GM18867 (cell line): ENCODE data around the gene SKAP1.
"Not testable (repeated sequence)": the region's sequence is repeated elsewhere in the genome, so short reads cannot be mapped to it uniquely, and the experiment has no call there.

Experiments used
- ATAC-seq: cut with Tn5 transposase; IDR thresholded peaks from one replicate; pipeline ENCODE4 v1.9.1; 2021; ENCODE audit warnings: mild to moderate bottlenecking, moderate library complexity; ENCODE audit not compliant: unreplicated experiment

The SKAP1 gene

DNA sequence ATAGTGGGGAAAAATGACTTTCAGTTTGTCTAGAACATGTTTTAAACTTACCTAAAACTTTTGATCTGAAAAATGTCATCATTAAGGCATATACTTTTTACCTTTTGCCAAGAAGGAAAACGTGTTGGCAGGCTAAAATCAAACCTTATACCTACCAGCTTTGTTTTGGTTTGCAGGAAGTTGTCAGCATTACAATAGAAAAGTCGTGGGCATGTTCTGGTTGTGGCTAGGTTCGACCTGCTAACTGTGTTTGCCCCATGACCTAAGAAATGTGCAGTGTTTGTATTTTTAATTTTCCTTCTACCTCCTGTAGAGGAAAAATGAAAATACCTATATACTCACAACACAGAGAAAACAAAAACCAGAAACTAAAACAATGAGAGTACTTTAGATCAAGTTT lies 13.0 kb downstream of the SKAP1 start:
- no peak for ATAC-seq

GRCh38 chr17:48413613-48414405 lies 16.2 kb downstream of the SKAP1 start:
- no peak for ATAC-seq

- no peak for ATAC-seq
Observed at GRCh38 chr17:48412841-48413240, 17.2 kb downstream of the SKAP1 start.

DNA sequence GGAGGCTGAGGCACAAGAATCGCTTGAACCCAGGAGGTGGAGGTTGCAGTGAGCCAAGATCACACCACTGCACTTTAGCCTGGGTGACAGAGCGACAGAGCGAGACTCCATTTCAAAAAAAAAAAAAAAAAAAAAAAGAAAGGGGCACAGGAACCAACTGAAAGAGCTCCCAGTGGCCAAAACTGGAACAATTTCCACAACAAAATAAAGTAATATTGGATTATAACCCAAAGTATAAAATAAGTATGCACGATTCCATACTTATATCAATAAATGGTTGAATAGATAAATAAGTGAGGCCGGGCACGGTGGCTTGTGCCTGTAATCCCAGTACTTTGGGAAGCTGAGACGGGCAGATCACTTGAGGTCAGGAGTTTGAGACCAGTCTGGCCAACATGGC lies 19.2 kb downstream of the SKAP1 start:
- ATAC-seq, result not testable (repeated sequence)

DNA sequence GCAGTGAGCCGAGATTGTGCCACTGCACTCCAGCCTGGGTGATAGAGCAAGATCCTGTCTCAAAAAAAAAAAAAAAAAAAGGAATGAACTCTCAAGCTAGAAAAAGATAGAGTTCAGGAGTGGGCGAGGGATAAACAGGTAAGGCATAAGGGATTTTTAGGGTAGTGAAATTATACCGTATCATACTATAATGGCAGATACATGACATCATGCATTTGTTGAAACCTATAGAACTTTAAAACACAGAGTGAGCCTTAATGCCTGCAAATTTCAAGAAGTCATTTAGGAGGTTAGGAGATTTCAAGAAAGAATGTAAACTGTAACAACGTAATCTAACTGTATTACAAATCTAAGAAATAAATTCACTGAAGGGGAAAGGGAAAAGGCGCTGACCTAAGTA lies 20.4 kb downstream of the SKAP1 start:
- ATAC-seq, result no peak

DNA sequence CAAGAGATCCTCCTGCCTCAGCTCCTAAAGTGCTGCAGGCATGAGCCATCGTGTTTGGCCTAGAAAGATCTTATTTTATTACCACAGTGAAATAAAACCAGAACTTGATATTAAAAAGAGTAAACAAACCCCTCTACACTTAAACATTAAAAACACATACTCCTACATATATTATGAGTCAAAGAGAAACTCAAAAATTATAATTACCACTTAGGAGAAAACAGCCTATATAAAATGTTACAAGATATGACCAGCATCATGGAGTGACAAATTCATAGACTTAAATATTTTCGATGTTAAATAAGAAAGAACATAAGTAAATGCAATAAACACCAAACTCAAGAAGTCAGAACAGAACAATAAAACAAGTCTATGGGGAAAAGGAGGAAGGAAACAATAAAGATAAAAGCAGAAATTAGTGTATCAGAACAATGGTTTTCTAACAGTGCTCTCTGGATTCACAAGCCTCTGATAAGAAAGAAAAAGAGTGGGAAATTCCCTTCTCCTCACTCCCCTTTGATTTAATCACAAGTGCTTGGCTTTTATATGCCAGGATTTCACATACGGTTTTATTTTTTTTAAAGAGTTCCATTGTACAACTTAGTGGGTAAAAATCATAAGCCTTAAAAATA lies 23.0 kb downstream of the SKAP1 start:
- ATAC-seq, result no peak

GRCh38 chr17:48394821-48395220 lies 35.2 kb downstream of the SKAP1 start:
- ATAC-seq, result no peak

DNA sequence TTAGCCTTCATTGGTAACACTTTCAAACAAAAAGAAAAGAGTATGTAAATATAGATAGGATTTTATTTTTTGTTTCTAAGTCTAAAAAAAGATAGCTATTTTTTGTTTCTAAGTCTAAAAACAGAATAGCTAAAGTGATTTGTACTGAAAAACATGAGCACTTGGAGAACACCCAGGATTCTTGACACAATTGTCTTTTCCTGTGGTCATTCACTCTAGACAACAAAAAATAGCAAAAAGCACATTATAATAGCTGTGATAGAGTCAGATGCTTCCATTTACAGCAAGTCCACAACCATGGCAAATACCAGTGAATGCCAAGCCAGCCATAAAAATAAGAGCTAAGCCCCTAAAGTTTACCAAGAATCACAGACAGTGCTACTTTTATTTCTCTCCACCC lies 36.7 kb downstream of the SKAP1 start:
- ATAC-seq, result no peak

- no peak for ATAC-seq
Observed at GRCh38 chr17:48392857-48393256, 37.2 kb downstream of the SKAP1 start.

GRCh38 chr17:48391444-48391843 lies 38.6 kb downstream of the SKAP1 start:
- no peak for ATAC-seq

DNA sequence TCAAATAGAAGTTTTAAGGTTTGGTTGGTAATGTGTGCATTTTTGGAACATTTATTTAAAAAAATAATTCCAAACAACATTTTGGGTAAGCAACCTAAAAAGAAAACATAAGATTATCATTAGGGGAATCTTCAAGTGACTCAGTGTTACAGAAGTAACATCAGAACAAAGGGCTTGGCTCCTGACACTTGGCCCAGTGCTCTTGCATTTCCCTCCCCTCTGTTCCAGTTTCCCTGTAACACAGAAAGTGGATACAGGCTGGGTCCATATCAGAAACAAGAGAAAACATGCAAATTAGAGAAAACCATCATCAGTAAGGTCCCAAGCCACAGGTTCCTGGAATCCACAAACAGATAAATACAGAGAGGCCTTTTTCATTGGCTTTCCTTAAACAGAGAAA lies 40.1 kb downstream of the SKAP1 start:
- ATAC-seq, result no peak

DNA sequence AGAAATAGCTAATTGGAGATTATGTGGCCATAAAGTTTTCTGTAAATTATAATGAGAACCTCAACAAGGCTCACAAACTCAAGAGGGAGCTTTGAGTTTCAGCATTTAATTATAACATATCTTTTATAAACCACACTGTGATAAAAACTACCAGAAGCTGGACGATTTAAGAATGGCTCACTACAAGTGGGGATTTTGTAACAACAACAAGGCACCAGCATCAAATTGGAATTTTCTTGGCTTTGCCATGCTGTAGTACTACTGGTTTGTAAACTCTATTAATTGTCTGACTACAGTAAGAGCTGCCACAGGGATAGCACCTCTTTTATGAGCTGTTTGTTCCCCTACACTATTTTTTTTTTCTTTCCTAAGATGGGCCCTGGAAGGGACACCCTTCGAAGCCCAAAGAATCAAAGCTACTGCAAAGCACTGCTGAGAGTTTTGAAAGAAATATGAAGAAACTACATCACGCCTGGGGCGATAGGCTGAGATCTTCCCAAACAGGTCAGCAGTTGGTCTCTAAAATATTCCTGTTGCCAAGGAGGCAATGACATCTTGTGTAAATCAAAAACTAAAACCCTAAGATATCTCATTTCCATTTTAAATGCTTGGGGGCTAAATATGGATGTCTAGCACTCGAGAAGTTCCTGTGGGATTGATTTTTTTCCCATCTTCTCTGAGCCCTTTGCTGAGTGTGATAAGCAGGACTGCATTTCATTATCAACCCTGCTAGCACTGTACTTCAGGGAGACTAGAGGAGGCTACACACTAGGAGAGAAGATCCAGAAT lies 40.9 kb downstream of the SKAP1 start:
- ATAC-seq, result no peak

- ATAC-seq, result no peak
Observed at GRCh38 chr17:48386826-48387225, 43.2 kb downstream of the SKAP1 start.

GRCh38 chr17:48385319-48385718 lies 44.7 kb downstream of the SKAP1 start:
- ATAC-seq, result no peak

DNA sequence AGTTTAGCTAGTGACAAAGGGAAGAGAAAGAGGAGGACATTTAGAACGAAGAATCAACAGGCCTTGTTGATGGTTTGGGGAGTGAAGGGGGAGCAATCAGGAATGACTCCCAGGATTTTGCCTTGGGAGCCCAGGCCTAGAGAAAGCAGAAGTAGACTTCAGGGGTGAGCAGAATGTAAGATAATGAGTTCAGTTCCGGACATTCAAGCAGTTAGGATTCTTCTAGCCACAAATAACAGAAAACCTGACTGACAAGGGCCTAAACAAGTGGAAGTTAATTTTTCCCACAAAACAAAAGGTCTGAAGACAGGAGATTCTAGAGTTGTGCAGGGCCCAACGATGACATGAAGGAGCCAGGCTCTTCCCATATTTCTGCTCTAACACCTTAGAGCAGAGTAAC lies 45.9 kb downstream of the SKAP1 start:
- no peak for ATAC-seq

DNA sequence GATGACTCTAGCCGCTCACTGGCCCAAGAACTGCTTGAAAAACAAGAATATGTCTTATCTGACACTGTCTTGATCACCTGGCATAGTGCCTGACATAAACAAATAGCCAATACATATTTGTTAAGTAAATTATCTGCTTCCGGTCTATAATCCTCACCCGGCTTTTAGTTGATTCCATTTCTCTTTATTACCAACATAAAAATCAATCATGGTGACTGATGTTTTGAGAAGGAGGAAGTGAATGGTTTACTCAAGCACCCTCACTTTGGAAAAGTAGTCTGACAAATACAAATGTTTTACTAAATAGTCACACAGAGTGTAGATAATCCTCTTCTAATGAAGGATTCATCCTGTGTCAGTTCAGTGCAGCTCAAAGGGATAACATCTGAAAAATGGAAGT lies 47.0 kb downstream of the SKAP1 start:
- ATAC-seq, result no peak

GRCh38 chr17:48378708-48379392 lies 51.2 kb downstream of the SKAP1 start:
- no peak for ATAC-seq

DNA sequence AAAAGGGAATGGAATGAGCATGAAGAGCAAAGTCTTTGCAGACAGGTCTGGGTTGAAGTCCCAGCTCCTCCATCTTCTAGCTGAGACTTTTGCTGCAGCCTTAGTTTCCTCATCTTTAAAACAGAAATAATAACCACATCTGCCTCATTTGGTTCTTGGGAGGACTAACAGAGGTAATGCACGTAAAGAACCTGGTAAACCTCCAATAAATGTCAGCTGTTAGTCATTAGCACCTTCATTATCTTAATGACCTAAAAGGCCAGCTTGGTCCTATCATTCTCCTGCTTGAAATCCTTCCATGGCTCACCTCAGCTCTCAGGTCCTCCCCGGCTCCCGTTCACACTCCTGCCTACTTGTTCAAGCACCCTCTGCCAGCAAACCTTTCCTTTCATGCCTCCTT lies 51.8 kb downstream of the SKAP1 start:
- no peak for ATAC-seq

DNA sequence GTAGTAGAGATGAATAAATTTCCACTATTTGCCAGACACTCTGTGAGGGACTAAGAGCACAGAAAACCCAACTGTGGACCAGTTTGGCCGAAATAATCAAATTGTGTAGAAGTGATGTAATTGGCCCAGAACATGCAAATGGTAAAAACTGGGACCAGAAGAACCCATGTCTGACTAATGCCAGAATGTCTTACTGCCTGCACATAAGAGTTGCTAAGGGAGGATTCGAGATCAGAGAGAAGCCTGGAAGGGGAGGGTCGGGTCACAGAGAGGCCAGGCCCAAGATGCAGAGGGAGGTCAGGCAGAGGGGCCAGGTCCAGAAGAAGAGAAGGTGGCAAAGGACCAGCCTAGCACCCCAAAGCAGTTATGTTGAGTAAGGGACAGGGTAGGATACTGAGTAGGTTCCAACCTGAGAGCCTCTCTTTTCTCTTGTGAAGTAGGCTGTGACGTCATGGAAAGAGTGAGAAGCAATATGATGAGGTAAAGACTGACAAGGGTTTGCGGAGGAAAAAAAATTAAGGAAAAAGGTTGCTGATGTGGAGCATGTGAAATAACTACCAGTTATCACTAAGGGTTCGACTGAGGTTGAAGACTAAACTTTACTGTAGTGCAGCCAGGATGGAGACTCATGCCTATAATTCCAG lies 53.2 kb downstream of the SKAP1 start:
- ATAC-seq, result no peak

DNA sequence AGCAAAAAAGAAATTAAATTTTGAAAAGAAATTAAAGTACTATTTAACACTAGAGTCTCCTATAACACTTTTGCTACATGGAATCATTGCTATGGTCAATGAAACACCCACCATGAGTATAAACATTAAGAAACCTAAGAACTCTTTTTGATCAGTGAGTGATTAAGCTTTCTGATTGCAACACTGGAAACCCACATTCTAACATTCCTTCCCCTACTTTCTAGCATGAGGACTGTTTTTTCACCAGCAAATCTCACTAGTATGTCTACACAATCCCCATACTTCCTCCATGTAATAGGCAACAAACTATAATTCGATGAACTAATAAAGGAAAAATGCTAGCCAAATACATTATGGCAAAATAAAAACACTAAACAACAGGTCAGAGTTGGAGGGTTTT lies 54.7 kb downstream of the SKAP1 start:
- ATAC-seq, result no peak
